ENCODE data around the gene B3GALT5.

Gene B3GALT5

DNA sequence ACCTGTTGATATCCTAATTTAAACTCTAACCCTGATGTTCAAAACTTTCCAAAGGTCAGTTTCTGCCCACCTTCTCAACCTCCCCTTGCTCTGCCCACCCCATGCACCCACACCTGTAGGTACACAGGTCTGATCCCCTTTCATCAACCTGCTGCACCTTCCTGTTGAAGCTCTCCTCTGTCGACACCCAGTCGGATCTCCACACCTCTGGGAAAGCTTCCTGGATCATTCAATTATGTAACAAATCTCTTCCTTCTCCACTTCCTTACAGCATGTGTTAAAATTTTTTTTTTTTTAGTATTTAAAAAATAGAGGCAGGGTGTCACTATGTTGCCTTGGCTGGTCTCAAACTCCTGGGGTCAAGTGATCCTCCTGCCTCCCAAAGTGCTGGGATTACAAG, 87.6 kb downstream of the B3GALT5 start:
- no peak for DNase-seq (ENCODE audit: low read depth)

DNA sequence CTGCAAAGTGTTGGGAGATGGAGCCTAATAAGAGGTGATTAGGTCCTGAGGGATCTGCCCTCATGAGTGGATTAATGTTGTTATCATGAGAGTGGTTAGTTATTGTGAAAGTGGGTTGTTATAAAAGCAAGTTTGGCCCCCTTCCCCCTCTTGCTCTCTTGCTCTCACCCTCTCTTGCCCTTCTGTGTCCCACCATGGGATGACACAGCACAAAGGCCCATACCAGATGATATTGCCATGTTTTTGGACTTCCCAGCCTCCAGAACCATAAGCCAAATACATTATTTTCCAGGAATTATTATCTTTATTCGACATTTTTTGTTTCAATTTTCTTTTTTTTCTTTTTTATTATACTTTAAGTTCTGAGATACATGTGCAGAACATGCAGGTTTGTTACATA, 90.8 kb downstream of the B3GALT5 start:
- no peak for DNase-seq (ENCODE audit: low read depth)

DNA sequence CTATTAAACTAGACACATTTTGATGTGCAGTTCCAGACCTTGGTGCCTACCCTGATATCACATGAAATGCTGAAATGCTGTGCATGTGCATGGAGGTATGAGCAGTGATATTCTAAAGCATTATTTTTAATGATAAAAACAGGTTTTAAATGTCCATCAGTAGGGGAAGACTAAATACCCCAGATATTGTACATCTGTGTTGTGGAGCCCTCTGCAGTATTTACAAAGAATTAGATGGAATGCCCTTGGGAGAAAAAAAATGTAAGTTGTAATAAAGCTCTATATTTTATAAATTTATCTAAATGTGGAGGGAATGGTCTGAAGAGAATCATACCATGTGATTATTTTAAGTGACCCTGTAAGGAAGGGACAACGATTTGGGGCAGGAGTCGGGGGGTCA, 93.1 kb downstream of the B3GALT5 start:
- DNase-seq (ENCODE audit: low read depth), result no peak

GRCh38 chr21:39707316-39707715, 94.6 kb downstream of the B3GALT5 start:
- DNase-seq (ENCODE audit: low read depth), result no peak

GRCh38 chr21:39710866-39711265, 98.1 kb downstream of the B3GALT5 start:
- no peak for DNase-seq (ENCODE audit: low read depth)

- DNase-seq (ENCODE audit: low read depth), result no peak
These were observed 99.5 kb downstream of the B3GALT5 start for GRCh38 chr21:39712273-39712672.

- no peak for DNase-seq (ENCODE audit: low read depth)
These were observed 100.2 kb downstream of the B3GALT5 start for GRCh38 chr21:39712976-39713375.

GRCh38 chr21:39713905-39714304, 101.2 kb downstream of the B3GALT5 start:
- no peak for DNase-seq (ENCODE audit: low read depth)

DNA sequence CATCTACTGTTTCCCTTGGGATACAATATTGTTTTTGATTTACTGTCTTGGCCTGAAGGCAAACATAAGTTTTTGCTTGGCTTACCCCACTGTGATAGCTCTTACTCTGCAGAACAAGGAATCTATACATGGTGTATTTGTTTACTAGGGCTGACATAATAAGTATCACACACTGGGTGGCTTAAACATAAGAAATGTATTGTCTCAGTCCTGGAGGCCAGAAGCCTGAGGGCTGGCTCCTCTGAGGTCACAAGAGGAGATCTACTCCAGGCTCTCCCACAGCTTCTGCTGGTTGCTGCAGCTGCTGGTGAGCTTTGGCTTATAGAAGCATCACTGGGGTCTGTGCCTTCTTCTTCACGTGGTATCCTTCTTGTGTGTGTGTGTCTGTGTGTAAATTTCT, 101.6 kb downstream of the B3GALT5 start:
- DNase-seq (ENCODE audit: low read depth), result no peak

- DNase-seq (ENCODE audit: low read depth), result no peak
These were observed 103.2 kb downstream of the B3GALT5 start for GRCh38 chr21:39715804-39716397.

DNA sequence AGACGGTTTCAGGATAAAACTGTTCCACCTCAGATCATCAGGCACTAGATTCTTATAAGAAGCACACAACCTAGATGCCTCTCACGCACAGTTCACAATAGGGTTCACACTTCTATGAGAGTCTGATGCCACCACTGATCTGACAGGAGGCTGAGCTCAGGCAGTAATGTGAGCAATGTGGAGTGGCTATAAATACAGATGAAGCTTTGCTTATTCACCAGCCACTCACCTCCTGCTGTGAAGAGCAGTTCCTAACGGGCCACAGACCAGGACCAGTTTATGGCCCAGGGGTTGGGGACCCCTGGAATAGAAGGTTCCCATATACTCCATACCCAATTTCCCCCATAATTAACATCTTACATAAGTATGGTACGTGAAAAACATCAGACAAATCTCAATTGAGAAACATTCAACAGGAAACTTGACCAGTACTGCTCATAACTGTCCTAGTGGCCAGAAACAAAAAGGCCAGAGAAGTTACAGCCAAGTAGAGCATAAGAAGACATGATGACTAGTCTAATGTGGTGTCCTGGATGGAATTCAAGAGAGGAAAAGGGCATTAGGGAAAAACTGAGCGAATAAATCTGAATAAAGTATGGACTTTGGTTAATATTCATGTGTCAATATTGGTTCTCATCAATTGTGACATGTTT, 107.5 kb downstream of the B3GALT5 start:
- DNase-seq (ENCODE audit: low read depth), result no peak

GRCh38 chr21:39721885-39722284, 109.1 kb downstream of the B3GALT5 start:
- DNase-seq (ENCODE audit: low read depth), result no peak

Measured in stimulated activated CD8-positive, alpha-beta memory T cell treated with anti-CD3 and anti-CD28 coated beads, Interleukin-12 subunit alpha, Interleukin-12 subunit beta, amount 100 ng/mL, for 4 hours (primary cell).